ENCODE data around the gene TRIM41.

TRIM41 gene

DNA sequence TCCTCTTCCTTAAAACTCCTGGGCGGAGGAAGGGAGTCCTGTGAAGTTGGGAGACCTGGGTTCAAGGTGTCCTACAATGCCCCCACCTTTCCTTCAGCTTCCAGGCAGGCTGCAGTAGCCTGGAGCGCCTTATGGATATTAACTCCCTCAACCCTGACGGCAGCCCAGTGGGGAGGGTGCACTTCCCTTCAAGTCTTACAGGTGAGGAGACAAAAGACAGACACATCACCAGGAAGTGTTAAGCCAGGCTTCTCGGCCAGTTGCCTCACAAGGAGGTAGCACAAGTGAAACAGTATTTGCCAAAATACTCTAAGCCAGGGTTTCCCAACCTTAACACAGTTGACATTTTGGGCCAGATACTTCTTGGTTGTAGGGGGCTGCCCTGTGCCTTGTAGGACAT, 22.3 kb upstream of the TRIM41 start:
- TF ChIP-seq GATA2 (IDR thresholded peaks at IDR 0.05; ENCODE audit: low read depth, low read length) (no peak), GATA3 (IDR thresholded peaks at IDR 0.05; ENCODE audit: low read depth, low read length) (no peak)

DNA sequence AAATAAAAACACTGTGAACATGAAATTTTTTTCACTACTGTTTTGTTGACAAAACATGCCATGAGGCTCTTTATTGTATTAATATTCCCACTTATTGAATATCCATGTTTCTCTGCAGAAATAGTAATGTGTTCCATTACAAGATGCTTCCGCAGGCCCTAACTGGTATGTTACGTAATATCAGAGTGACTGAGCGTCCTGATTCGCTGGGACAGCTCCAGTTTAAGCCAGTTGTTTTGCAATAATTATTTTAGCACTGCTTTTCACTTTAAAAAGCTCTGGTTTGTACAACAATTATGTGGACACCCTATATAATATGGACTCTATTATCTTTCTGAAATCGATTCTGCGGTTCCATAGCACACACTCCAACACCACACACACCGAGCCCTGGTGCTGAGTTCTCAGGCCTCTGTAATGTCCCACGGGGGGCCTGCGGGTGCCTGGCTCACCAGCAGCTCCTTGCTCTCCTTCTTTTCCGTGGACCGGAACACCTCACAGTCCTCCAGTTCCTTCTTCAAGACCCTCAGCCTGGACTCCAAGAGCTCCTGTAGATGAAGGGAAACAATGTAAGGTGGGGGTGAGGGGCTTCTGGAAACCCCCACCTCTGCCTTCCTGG, 19.9 kb upstream of the TRIM41 start:
- TF ChIP-seq GATA3 (IDR thresholded peaks at IDR 0.05; ENCODE audit: low read depth, low read length) (no peak), GATA2 (IDR thresholded peaks at IDR 0.05; ENCODE audit: low read depth, low read length) (no peak)

DNA sequence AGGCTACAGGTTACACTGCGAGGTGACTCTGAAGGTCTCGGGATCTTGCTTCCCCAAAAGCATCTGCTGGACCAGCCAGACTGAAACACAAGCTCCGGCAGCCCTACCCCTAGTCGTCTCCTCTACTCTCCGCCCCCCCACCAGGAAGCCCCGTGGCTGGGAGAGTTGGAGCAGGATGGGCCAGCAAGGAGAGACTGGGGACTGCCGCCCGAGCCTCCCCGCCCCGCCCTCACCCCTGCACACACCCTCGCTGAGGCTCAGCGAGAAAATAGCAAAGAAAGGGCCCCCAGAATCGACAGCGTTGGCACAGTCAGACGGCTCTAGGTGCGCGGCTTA, 19.3 kb upstream of the TRIM41 start:
- no peak for TF ChIP-seq GATA2 (IDR thresholded peaks at IDR 0.05; ENCODE audit: low read depth, low read length)
- TF ChIP-seq GATA3 (IDR thresholded peaks at IDR 0.05; ENCODE audit: low read depth, low read length): no peak

DNA sequence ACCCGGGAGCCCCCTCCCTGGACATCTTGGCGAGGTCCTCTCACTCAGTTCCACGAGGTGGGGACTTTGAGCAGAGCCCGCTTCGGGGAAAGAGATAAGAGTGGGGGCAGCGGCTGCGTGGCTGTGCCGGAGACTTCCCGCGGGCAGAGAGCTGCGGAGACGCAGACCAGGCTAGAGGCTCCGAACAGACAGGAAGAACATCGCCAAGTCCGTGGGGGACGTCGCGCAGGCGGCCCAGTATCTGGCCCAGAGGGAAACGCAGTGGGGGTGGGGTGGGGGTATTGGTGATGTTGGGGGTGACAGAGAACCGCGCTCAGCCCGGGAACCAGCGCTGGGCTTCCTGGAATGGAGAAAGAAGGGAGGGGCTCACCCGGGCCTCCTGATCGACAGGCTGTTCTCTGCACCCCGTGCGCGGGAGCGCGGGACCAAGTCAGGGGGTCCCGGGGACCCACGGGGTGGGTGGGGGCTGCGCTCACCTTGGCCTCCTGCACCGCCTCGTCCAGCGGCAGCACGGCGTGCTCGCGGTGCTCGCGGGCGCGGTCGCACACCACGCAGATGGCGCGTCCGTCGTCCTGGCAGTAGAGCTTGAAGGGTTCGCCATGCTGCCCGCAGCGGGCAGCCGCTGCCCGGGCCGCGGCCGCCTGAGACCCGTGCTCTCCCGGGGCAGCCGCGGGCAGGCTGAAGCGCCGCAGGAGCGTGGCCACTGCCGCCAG, 18.8 kb upstream of the TRIM41 start:
- TF ChIP-seq GATA3 (IDR thresholded peaks at IDR 0.05; ENCODE audit: low read depth, low read length) (no peak), GATA2 (IDR thresholded peaks at IDR 0.05; ENCODE audit: low read depth, low read length) (peak; percentile 27; the same call in 1 of the 2 replicates)

DNA sequence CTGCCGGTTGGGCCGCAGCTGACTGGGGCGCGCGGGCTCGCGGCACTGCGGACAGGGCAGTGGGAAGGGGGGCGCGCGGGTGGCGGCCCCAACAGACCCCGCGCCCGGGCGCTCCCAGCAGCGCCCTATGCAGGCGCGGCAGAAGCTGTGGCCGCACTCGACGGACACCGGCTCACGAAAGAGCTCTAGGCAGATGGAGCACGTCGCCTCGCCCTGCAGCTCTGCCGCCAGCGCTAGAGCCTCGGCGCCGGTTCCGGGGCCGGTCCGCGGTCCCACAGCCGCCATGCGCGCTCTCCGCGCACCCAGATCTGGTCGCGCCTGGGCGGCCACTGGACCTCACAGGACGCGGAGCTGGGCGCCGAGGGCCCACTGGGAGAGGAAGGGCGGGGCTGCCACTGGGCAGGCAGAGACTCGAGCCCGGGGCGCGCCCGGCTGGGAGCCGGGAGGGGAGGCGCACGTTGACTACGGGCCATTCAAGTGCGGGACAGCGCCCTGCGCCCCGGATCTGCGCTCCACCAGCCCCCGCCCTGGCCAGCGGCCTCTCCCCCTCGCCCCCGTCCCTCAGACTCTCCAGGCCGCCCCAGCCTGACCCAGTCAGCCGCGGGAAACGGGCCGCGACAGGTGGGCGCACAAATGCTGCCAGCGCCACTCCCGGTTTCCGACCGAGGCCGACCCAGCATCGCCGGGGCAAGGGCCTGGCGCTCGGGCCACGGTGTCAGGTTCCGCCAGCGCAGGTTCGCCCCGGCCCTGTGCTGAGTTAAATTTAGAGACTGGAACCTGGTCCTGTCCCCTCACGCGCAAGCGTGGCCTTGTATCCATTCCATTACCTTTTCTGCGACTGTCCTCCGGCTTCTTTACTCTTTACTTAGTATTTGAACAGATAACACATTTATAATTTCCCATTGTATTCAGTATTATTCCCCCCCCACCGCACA, 18.0 kb upstream of the TRIM41 start, which contains the start of gene TRIM7:
TRIM7 (minus strand) TSS at position 371 of the 935 bp plus-strand sequence; CDS start at position 285, 86 bp downstream.
- TF ChIP-seq GATA2 (IDR thresholded peaks at IDR 0.05; ENCODE audit: low read depth, low read length) (no peak), GATA3 (IDR thresholded peaks at IDR 0.05; ENCODE audit: low read depth, low read length) (no peak)

DNA sequence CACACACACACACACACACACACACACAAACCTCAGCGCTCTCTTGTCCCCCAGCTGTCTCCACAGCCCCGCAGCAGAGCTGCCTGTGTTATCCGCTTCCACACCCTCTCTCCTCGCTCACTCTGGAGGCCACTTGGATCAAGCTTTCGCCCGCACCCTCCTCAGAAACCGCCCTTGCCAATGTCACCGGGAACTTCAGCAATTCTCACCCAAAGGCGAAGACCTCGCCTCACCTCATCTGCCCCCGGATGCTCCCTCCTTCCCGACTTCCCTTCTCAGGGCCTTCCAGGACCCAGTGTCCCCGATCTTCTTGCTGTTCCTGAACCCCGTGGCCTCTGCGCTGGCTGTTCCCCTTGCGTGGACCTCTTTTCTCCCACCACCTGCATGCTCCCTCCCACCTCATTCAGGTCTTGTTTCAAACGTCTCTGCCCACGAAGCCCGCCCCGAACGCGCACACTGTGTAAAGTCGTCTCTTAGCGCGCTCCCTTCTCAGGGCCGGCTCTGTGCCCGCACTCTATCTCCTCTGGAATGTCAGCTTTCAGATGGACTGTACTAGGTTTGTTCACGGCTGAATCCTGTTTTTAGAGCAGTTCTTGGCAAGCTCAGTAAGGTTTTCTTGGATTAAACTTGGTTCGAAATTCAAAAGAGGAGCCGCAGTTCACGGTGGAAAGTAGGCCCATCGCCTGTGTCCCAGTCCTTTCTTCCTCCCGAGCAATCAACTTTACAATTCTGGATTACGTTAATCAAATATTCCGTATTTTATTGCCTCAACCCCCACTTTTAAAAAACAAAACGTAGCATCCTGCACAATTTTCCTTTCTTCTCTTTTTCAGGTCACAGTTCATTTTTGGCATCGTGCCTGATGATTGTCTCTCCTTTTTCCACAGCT, 17.1 kb upstream of the TRIM41 start:
- TF ChIP-seq GATA3 (IDR thresholded peaks at IDR 0.05; ENCODE audit: low read depth, low read length): no peak
- no peak for TF ChIP-seq GATA2 (IDR thresholded peaks at IDR 0.05; ENCODE audit: low read depth, low read length)

DNA sequence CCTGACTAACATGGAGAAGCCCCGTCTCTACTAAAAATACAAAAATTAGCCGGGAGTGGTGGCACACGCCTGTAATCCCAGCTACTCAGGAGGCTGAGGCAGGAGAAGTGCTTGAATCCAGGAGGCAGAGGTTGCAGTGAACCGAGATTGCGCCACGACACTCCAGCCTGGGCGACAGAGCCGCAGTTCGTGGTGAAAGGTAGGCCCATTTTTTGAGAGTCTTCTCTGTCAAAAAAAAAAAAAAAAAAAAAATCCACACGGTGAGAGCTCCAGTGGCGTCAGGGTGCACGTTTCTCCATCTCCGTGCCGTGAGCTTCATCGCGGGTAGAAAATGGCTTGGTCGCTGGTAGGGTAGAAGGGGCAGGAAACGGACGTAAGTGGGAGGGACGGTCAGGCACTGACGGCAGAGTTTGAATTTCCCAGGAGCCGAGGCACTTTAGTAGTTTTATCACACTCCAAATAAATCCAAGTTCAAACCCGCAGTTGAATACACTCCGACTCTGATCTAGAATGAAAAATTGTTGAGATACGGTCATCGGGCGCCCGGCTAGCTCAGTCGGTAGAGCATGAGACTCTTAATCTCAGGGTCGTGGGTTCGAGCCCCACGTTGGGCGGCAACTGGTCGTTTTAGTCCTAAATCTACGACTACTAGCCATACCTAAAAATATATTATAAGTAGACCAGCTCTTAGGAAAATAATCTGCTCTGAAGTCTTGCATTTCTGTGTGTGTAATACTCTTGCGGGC, 15.7 kb upstream of the TRIM41 start:
- TF ChIP-seq GATA2 (IDR thresholded peaks at IDR 0.05; ENCODE audit: low read depth, low read length) (peak; percentile 46), GATA3 (IDR thresholded peaks at IDR 0.05; ENCODE audit: low read depth, low read length) (no peak)

DNA sequence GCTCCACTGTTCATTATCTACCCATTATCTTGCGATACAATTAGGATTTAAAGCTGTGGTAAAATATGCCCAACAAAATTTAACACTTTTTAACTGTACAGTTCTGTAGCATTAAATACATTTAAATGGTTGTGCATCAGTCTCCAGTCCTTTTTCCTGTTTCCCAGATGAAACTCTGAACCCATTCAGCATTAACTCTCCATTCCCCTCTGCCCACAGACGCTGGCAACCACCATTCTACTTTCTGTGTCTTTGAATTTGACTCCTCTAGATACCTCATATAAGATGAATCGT, 15.2 kb upstream of the TRIM41 start:
- no peak for TF ChIP-seq GATA3 (IDR thresholded peaks at IDR 0.05; ENCODE audit: low read depth, low read length)
- no peak for TF ChIP-seq GATA2 (IDR thresholded peaks at IDR 0.05; ENCODE audit: low read depth, low read length)

DNA sequence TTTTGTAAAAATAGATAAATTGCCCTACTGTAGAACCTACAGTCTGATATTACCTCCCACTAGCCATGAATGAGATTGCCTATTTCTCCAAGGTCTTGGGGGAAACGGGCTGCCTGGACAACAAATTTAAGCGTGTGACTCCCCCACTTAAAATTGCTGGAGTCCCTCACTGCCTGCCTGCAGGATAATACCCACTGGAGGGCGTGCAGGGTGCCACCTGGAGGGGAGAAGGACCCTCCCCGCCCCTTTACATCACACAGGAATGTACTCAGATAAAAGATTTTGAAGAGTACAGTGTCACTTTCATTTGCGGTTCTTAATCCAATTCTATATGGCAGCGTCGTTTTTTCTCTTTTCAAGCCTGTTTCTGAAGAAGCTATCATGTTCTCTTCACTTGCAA, 11.9 kb upstream of the TRIM41 start:
- TF ChIP-seq GATA3 (IDR thresholded peaks at IDR 0.05; ENCODE audit: low read depth, low read length) (no peak), GATA2 (IDR thresholded peaks at IDR 0.05; ENCODE audit: low read depth, low read length) (no peak)

DNA sequence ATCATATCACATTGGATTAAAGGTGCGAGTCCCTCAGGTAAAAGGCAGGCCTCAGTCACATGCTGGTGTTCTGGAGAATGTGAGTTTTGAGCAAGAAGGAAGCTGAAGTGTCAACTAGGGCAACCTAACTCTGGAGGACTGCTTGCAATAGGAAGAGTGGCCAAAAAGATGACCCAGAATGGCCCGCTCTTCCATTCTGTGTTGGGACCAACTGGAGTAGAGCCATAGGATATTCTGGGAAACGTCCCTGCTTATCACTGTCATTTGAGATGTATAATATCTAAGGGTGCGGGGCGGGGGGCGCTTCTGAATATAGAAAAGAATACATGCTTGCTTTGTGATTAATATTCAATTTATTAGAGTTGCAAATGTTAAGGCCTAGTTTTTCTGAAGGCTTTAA, 11.0 kb upstream of the TRIM41 start:
- TF ChIP-seq GATA3 (IDR thresholded peaks at IDR 0.05; ENCODE audit: low read depth, low read length) (no peak), GATA2 (IDR thresholded peaks at IDR 0.05; ENCODE audit: low read depth, low read length) (no peak)

DNA sequence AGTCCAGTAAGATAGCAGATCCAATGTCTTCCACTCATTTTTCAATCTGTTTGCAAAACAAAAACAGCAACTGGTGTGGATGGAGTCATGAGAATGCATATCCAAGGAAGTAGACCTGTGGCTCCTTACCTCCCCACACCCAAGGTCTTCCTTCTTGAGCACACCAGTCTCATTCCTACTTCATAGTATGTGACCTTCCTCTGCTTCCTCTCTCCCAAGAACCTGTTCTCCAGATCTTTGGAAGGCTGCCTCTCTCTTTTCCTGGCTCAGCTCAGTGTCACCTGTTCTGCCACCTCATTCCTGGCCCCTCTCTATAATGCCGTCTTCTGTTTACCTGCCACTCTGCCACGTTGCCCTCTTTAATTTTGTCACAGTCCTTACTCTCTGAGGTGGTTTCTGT, 10.1 kb upstream of the TRIM41 start:
- TF ChIP-seq GATA2 (IDR thresholded peaks at IDR 0.05; ENCODE audit: low read depth, low read length) (no peak), GATA3 (IDR thresholded peaks at IDR 0.05; ENCODE audit: low read depth, low read length) (no peak)

DNA sequence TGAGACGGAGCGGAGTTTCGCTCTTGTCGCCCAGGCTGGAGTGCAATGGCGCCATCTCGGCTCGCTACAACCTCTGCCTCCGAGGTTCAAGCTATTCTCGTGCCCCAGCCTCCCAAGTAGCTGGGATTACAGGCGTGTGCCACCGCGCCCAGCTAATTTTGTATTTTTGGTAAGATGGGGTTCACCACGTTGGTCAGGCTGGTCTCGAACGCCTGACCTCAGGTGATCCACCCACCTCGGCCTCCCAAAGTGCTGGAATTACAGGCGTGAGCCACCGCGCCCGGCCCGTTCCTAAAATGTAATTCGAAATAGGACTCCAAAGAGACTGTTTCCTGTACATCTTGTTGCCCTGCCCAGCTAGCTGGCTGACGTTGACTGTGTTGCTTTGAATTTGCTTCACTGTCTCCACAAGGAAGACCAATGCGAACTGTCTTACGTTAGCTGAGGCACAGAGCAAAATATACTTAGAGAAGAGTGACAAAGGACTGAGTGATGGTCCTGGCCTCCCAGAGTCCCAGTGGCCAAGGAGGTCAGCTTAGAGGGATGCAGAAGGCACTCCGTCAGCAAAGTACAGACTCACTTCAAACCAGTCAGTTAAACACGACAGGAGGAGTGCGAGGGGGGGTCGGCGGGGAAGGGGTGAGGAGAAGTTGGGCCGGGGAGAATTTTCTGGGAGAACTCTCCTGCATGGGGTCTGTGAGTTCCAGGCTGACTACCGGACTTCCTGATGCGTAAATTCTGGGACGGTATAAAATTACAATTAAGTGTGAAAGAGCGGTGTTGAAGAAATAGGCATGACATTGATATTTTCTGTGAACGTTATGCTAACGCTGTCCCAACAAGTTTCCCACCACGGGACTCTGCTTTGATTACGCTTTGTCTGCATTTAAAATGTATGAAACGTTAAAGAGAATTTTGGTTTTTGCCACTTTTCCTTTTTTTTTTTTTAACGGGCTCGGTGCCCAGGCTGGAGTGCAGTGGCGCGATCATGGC, 6.8 kb upstream of the TRIM41 start:
- TF ChIP-seq GATA3 (IDR thresholded peaks at IDR 0.05; ENCODE audit: low read depth, low read length) (no peak), GATA2 (IDR thresholded peaks at IDR 0.05; ENCODE audit: low read depth, low read length) (no peak)

All from SH-SY5Y (cell line).